MM.1S (cell line): ENCODE results near the gene TMPRSS12.

Experiments
- CTCF ChIP-seq: fragments of 300-600 bp; sonication (generic); IDR thresholded peaks from 2 replicates; pipeline ENCODE4 v1.5.1; 2016; ENCODE audit warnings: antibody characterized with exemption, low read length, mixed read lengths
- EZH2phosphoT487 ChIP-seq: fragments of 300-600 bp; sonication (generic); IDR thresholded peaks from 2 replicates; pipeline ENCODE4 v1.6.1; 2018; ENCODE audit warnings: antibody characterized with exemption, low read length

GRCh38 chr12:50925342-50925651, 82.6 kb downstream of the TMPRSS12 start:
- TF ChIP-seq CTCF (no peak), EZH2phosphoT487 (no peak)
